WTC11 (cell line): ENCODE data around the gene FAM177B.

Source experiments
- TF ChIP-seq, protein P1 (sequence below): fragments of 200-600 bp; IDR thresholded peaks from 2 replicates; pipeline ENCODE4 v1.8.0; 2022; ENCODE audit warnings: antibody characterized with exemption
- TF ChIP-seq, protein P2 (sequence below): sonication (generic); formaldehyde crosslinking; IDR thresholded peaks from 2 replicates; pipeline ENCODE4 v1.8.1; 2023; ENCODE audit warnings: mild to moderate bottlenecking, moderate library complexity, missing genetic modification reagents

DNA sequence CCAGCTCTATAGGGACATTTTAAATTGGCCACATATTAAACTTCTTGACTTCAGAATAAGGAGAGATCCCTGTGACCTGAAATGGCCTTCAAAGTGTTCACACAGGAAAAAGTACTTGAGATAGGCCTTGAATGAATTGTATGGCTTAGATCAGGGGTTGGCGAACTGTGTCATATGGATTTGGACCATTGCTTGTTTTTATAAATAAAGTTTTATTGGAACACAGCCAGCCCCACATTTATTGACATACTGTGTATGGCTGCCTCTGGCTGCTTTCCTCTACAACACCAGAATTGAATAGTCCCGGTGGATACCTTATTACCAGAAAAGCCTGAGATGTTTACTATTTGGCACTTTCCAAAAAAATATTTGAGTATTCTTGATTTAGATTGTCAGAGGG, 20.6 kb upstream of the FAM177B start:
- TF ChIP-seq, protein P1, sequence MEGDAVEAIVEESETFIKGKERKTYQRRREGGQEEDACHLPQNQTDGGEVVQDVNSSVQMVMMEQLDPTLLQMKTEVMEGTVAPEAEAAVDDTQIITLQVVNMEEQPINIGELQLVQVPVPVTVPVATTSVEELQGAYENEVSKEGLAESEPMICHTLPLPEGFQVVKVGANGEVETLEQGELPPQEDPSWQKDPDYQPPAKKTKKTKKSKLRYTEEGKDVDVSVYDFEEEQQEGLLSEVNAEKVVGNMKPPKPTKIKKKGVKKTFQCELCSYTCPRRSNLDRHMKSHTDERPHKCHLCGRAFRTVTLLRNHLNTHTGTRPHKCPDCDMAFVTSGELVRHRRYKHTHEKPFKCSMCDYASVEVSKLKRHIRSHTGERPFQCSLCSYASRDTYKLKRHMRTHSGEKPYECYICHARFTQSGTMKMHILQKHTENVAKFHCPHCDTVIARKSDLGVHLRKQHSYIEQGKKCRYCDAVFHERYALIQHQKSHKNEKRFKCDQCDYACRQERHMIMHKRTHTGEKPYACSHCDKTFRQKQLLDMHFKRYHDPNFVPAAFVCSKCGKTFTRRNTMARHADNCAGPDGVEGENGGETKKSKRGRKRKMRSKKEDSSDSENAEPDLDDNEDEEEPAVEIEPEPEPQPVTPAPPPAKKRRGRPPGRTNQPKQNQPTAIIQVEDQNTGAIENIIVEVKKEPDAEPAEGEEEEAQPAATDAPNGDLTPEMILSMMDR = no peak
- TF ChIP-seq, protein P2, sequence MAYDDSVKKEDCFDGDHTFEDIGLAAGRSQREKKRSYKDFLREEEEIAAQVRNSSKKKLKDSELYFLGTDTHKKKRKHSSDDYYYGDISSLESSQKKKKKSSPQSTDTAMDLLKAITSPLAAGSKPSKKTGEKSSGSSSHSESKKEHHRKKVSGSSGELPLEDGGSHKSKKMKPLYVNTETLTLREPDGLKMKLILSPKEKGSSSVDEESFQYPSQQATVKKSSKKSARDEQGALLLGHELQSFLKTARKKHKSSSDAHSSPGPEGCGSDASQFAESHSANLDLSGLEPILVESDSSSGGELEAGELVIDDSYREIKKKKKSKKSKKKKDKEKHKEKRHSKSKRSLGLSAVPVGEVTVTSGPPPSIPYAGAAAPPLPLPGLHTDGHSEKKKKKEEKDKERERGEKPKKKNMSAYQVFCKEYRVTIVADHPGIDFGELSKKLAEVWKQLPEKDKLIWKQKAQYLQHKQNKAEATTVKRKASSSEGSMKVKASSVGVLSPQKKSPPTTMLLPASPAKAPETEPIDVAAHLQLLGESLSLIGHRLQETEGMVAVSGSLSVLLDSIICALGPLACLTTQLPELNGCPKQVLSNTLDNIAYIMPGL = no peak
